Ishikawa (cell line): ENCODE data around the gene SH3TC1.

Experiments
- CEBPB ChIP-seq: IDR thresholded peaks from 2 replicates; pipeline ENCODE4 v1.6.1; 2012
- CREB1 ChIP-seq: IDR thresholded peaks from 2 replicates; pipeline ENCODE4 v1.6.1; 2012; ENCODE audit warnings: low read depth
- EGR1 ChIP-seq: IDR thresholded peaks from 2 replicates; pipeline ENCODE4 v1.6.1; 2012
- EP300 ChIP-seq: IDR thresholded peaks from 2 replicates; pipeline ENCODE4 v1.6.1; 2012; ENCODE audit warnings: borderline replicate concordance
- FOXM1 ChIP-seq: IDR thresholded peaks from 2 replicates; pipeline ENCODE4 v1.6.1; 2012; ENCODE audit warnings: low read depth, borderline replicate concordance
- NFIC ChIP-seq: IDR thresholded peaks from 2 replicates; pipeline ENCODE4 v1.6.1; 2012
- RAD21 ChIP-seq: IDR thresholded peaks from 2 replicates; pipeline ENCODE4 v1.6.1; 2012; ENCODE audit warnings: low read depth
- REST ChIP-seq: IDR thresholded peaks from 2 replicates; pipeline ENCODE4 v1.6.1; 2012; ENCODE audit warnings: low read depth, mild to moderate bottlenecking
- TAF1 ChIP-seq: IDR thresholded peaks from 2 replicates; pipeline ENCODE4 v1.6.1; 2012; ENCODE audit warnings: low read depth, mild to moderate bottlenecking
- TCF12 ChIP-seq: IDR thresholded peaks from 2 replicates; pipeline ENCODE4 v1.6.1; 2012; ENCODE audit warnings: low read depth
- TEAD4 ChIP-seq: IDR thresholded peaks from 2 replicates; pipeline ENCODE4 v1.6.1; 2012
- USF1 ChIP-seq: IDR thresholded peaks from 2 replicates; pipeline ENCODE4 v1.6.1; 2012
- YY1 ChIP-seq: IDR thresholded peaks from 2 replicates; pipeline ENCODE4 v1.6.1; 2012; ENCODE audit warnings: low read depth
- ZBTB7A ChIP-seq: IDR thresholded peaks from 2 replicates; pipeline ENCODE4 v1.6.1; 2012; ENCODE audit warnings: low read depth
- TF ChIP-seq, protein P1 (sequence below): IDR thresholded peaks from 2 replicates; pipeline ENCODE4 v1.6.1; 2012

The SH3TC1 gene

GRCh38 chr4:8268211-8268610 lies 69.1 kb downstream of the SH3TC1 start:
- TF ChIP-seq TAF1: no peak

DNA sequence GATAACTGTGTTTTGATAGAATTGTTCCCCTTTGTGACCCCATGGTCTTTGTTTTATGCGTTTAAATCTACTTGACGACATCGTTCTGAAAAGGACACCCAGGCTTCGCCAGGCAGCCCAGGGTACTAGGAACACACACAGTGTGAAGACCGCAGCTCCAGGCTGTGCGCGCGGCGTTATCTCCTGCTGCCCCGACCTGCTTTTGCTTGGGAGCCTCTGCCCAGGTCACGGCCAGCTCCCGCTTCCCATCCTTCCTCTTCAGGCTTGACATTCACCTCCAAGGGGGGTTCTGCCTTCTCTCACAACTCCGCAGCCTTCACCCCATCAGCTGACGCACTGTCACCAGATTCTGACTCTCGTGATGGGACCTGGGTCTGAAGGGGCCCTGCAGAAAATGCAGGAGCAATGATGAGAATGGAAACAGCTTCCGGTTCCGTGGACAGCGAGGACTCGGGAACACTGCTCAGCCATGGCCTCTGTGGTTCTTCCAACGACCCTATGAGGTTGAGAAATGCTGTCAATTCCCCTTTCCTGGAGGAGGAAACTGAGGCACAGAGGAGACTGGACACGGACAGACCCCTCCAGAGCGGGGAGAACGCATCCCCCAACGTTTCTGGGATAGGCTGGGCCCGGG lies 69.9 kb downstream of the SH3TC1 start:
- TF ChIP-seq ZBTB7A: no peak
- TF ChIP-seq REST: no peak
- no peak for TF ChIP-seq CREB1
- TF ChIP-seq, protein P1, sequence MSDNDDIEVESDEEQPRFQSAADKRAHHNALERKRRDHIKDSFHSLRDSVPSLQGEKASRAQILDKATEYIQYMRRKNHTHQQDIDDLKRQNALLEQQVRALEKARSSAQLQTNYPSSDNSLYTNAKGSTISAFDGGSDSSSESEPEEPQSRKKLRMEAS: no peak
- TF ChIP-seq CEBPB: no peak
- no peak for TF ChIP-seq TEAD4
- TF ChIP-seq TAF1: no peak
- no peak for TF ChIP-seq USF1
- TF ChIP-seq RAD21: no peak
- no peak for TF ChIP-seq TCF12
- no peak for TF ChIP-seq NFIC
- no peak for TF ChIP-seq YY1
- no peak for TF ChIP-seq EGR1
- TF ChIP-seq FOXM1: no peak
- no peak for TF ChIP-seq EP300

- TF ChIP-seq TCF12 (no peak), FOXM1 (no peak), TEAD4 (no peak), YY1 (no peak), TAF1 (0 out of 2 replicates have a peak, but pooled peaks have one; percentile 27), ZBTB7A (no peak), USF1 (no peak), EP300 (no peak), EGR1 (no peak)
- TF ChIP-seq, protein P1: peak; percentile 27; the same call in 1 of the 2 replicates
Measured at GRCh38 chr4:8269535-8270417, 70.7 kb downstream of the SH3TC1 start, which contains the start of gene HTRA3. TSS of gene HTRA3 (plus strand) at chr4:8269754. CDS start at chr4:8269969, 215 bp downstream.

- TF ChIP-seq ZBTB7A: no peak
- TF ChIP-seq CEBPB: no peak
- TF ChIP-seq YY1: no peak
- no peak for TF ChIP-seq RAD21
- no peak for TF ChIP-seq TAF1
- TF ChIP-seq, protein P1: no peak
- no peak for TF ChIP-seq EP300
- no peak for TF ChIP-seq FOXM1
- TF ChIP-seq CREB1: no peak
- TF ChIP-seq REST: no peak
- TF ChIP-seq EGR1: no peak
- no peak for TF ChIP-seq NFIC
- no peak for TF ChIP-seq TEAD4
- no peak for TF ChIP-seq TCF12
- TF ChIP-seq USF1: no peak
Measured at GRCh38 chr4:8270418-8270771, 71.3 kb downstream of the SH3TC1 start.
